Islet precursor cell (in vitro differentiated cells): ENCODE measurements around the gene WNT16.
"Not testable (repeated sequence)": the region's sequence is repeated elsewhere in the genome, so short reads cannot be mapped to it uniquely, and the experiment has no call there.

Experiments
- DNase-seq: peaks from one replicate; pipeline ENCODE4 v3.0.0-alpha.2; 2018

The WNT16 gene, protein sequence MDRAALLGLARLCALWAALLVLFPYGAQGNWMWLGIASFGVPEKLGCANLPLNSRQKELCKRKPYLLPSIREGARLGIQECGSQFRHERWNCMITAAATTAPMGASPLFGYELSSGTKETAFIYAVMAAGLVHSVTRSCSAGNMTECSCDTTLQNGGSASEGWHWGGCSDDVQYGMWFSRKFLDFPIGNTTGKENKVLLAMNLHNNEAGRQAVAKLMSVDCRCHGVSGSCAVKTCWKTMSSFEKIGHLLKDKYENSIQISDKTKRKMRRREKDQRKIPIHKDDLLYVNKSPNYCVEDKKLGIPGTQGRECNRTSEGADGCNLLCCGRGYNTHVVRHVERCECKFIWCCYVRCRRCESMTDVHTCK

DNA sequence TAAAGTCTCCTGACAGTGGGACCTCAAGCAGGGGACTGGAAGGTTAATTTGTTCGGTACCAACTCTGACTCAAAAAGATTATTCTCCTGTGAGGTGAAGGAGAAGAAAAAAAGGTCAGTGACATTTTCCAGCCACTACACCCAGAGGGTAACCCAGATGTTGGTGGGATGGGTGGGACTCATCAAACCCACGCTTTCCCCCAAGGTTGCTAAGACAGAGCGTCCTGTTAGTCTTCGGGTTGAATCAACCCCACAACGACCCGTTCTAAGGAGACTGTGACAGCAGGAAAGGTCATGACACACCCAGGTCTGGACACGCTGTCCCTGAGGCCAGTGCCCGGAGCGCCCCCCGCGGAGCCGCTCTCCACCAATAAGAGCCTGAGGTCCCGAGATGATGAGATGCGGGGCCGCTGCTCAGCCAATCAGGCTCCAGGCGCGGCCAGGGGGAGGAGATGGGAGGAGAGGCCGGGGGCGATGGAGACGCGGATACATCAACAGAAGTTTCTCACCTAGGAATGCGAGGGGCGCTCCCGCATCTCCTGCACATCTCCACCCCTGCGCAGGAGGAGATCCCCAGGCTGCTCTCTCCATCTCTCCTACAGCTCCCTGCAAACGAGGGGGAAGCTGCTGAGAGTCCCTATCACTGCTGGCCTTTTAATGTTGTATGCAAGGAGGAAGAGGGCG is at the start of gene WNT16:
WNT16 (plus strand) TSS at position 493 of the 683 bp plus-strand sequence. CDS start 293 bp downstream, outside the sequence.
- peak; percentile 75 for DNase-seq

DNA sequence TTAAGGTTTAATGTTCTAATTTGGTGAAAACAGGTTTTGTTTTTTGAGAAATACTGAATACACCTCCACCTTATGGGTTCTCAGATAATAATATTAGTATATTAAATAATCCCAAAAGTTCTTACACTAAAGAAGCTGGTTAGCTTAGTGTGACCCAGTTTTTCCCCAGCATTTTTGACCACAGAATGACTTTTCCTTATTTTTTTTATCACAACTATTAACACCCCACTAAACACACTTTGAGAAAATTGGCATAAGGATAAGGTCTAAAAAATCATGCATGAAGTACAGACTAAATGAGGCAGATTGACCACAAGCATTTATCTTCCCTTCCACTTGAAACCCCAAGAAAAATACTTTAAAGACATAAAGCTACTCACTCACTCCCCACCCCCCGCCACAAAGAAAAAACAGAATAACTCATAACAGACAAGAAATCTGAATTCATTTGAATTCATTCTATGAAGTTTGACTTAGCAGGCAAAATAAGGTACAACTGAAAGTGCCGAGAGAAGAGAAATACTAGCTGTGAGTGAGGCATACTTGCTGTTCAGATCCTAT is 49.7 kb upstream of the WNT16 start:
- no peak for DNase-seq

DNA sequence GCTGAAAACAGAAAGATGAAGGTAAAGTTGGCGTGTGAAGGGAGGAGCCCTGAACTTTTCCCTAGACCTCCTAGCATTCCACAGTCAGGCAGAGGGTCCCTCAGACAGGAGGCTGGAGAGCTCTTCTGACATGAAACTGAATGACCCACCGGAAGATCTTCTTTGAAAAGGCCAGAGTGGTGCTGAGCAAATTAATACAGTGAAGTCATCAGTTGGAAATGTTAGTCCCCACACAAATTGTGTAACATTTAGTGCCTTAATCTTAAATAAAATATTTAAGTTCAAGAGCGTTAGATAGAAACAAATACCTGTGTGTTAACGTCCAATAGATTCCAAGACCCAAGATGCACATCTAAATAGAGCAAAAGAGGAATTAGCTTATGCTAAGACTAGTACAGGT is 49.0 kb upstream of the WNT16 start:
- DNase-seq = no peak

DNA sequence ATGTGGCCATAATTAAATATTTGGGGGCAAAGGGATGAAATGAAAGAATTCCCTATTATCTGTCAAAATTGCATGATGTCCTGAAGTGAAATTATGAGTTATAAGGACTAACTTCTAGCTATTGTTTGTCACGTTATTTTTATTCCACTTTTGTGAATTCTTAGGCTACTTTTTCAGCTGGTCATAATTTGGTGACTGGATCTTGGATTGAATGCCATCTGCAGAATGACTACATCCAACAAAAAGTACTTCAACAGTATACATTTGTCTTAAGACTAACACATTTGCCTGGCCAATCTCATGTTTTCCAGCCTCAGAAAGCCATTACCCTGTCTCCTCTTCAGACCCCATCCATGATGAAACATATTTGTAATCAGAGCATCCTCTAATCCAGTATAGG is 48.1 kb upstream of the WNT16 start:
- no peak for DNase-seq

DNA sequence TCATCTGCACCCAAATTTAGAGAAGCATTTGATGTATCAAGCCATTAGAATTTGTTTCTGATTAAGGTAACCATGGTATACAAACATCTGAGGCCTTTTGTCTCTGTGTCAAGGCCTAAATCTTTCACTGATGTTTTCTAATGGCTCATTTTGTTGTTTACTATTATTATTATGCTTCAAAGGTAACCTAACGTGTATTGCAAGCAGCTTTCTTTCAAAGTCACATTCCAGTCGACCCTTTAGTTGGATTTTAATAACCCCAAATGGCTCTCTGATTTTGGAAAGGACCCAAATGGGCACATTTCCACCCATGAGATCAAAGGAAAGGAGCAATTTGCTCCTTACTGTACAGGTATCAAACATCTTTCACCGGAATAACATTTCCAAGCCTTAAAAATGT is 46.7 kb upstream of the WNT16 start:
- DNase-seq = no peak

DNA sequence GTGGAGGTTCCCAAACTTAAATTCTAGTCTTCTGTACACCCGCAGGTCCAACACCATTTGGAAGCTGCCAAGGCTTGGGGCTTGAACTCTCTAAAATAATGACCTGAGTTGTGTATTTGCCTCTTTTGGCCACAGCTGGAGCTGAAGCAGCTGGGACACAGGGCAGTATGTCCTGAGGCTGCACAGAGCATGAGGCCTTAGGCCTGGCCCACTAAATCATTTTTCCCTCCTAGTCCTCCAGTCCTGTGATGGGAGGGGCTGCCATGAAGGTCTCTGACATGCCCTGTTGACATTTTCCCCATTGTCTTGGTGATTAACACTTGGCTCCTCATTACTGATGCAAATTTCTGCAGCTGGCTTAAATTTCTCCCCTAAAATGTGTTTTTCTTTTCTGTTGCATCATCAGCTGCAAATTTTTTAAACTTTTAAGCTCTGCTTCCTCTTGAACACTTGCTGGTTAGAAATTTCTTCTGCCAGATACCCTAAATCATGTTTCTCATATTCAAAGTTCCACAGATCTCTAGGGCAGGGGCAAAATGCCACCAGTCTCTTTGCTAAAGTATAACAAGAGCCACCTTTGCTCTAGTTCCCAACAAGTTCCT is 43.6 kb upstream of the WNT16 start:
- no peak for DNase-seq

DNA sequence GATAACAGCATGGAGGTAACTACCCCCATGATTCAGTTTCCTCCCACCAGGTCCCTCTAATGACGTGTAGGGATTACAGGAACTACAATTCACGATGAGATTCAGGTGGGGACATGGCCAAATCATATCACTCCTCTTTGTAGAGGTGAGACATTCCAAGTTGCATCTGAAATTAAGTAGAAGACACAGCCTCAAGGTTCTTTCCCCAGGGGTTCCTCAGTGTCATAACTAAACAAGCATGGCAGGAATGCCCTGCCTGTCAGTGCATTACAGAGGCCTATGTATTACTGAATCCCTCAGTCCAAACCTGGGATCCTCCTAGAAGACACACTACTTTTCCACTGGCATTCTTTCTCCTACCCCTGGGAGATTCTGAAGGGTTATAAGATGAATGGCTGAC is 42.6 kb upstream of the WNT16 start:
- DNase-seq = no peak

DNA sequence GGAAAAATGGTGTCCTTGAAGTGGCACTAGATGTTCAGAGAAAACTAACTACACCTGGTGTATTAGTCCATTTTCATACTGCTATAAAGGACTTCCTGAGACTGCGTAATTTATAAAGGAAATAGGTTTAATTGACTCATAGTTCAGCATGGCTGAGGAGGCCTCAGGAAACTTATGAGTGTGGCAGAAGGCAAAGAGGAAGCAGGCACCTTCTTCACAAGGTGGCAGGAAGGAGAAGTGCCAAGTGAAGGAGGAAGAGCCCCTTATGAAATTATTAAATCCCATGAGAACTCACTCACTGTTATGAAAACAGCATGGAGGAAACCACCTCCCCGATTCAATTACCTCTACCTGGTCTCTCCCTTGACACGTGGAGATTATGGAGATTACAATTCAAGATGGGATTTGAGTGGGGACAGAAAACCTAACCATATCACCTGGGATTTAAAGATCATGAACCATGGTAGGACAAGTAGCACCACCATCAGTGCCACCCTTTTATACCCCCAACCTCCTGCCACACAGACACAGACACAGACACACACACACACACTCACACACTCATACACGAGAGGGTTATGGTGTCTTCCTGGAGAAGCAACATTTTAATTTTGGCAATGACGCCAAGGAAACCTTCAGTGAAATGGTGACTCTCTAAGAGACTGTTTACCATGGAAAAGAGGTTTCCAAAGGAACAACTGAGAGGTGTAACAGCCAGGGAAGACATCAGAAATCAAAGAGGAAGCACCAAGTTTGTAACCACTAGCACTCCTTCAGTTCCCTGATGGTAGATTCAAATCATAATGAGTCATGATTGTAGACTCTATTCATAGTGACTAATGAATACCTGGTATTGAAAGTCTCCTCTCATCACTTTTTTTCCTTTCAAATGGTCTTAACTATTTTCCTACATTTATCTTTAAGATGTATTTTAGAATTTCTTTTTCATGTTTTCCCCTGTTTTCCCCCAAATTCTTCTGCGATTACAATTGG is 41.8 kb upstream of the WNT16 start:
- DNase-seq = no peak

DNA sequence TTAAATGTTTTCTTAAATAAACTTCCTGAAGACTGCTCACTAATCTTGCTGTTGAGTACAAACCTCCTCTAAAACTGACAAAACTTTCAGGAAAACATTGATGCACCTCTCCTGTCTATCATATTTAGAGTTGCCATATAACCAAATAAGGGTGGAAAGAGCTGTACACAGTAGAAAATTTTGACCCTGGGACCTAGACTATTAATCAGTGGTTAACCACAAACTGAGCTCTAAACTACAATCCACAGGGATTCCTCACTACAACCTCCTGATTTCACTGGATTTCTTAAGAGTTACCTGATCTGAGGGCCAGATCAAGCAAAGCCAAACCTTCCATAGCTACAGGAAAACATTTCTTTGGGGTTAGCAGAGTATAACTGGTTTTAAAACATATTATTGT is 39.9 kb upstream of the WNT16 start:
- DNase-seq = no peak

DNA sequence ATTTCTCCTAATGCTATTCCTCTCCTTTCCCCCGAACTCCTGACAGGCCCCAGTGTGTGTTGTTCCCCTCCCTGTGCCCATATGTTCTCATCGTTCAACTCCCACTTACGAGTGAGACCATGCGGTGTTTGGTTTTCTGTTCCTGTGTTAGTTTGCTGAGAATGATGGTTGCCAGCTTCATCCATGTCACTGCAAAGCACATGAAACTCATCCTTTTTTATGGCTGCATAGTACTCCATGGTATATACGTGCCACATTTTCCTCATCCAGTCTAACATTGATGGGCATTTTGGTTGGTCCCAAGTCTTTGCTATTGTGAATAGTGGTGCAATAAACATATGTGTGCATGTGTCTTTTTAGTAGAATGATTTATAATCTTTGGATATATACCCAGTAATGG is 38.9 kb upstream of the WNT16 start:
- not testable (repeated sequence) for DNase-seq

DNA sequence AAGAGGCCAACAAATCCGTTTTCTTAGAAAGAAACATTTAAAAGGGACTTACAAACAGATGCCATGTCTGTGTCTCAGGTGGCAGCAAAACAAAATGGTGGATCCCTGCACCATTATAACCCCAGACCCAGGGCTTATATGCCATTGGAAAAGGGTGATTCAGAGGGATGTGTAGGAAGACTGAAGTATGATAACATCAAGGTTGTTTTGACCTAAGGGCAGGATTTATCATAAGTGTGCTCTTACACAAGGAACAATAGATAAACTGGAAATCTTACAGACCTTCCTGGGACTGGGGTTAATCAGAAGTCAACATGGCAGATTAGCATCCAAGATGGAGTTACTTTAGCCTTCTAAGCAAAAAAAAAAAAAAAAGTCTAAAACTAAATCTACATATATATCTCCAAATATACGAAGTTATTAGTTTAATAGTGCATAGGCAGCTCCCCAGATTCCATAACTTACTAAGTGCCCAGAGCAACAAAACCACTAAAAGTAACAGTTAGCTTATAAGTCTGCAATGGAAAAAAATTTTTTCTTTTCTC is 34.3 kb upstream of the WNT16 start:
- DNase-seq = no peak

DNA sequence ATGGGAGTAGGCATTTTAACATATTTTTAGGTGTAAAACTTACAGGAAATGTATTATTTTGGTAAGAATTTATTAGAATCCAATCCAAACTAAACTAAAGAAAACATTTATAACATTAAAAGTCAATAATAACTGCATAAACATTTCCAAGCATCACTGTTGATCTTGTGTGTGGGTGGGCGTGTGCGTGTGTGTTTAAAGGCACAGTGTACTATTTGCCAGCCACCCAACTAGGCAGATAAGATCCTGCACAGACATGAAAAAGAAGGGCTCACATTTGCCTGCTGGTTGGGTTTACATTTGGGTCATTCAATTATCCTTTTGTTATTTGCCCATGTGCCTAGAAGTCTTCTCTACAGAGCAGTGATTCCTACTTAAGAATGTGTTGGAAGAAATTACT is 31.0 kb upstream of the WNT16 start:
- DNase-seq = no peak

DNA sequence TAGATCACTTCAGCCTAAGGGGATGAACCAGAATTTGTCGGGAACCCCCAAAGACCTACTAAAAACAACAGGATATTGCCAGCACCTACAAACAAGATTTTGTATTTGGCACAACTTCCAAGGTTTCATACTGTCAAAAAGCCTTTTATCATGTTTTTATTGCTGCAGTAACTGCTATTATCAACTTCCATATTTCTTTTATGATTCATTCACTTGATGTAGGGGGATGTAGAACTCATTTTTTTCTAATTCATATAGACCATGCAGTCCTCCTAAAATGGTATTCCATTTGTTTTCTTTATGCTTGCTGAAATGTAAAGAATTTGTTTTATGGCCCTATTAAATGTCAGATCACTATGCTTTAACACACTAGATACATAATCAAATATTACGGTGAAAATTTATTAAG is 30.0 kb upstream of the WNT16 start:
- DNase-seq = no peak

DNA sequence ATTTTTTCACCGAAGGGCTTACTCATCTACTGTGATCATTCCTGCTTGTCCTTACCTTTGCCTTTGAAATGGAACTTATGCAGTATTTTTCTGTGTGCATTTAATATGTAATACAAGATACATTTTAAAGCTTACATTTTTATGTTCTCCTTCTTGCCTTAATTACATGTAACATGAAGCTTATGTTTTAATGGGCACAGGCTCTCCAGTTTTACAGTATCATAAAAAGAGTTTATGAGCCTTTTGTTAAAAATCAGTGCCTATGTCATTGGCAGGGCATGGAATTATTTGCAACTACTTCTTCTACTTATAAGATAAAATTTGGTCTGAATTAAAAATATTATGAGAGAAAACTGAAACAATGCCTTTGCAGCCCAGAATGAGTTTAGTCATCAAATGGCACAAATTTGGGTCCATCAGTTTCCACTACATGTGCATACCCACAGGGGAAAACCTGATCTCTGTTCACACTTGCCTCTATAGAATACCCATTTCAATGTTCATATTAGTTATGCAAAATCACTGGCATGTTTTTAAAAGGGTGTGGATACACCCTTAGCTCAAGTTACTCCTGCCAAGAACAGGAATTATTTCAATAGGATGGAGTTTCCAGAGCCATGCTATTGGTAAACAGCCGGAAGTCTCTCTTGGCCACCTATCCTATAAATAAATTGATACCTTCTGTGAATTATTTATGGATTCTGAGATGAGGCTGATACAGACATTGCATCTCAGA is 27.9 kb upstream of the WNT16 start:
- no peak for DNase-seq

DNA sequence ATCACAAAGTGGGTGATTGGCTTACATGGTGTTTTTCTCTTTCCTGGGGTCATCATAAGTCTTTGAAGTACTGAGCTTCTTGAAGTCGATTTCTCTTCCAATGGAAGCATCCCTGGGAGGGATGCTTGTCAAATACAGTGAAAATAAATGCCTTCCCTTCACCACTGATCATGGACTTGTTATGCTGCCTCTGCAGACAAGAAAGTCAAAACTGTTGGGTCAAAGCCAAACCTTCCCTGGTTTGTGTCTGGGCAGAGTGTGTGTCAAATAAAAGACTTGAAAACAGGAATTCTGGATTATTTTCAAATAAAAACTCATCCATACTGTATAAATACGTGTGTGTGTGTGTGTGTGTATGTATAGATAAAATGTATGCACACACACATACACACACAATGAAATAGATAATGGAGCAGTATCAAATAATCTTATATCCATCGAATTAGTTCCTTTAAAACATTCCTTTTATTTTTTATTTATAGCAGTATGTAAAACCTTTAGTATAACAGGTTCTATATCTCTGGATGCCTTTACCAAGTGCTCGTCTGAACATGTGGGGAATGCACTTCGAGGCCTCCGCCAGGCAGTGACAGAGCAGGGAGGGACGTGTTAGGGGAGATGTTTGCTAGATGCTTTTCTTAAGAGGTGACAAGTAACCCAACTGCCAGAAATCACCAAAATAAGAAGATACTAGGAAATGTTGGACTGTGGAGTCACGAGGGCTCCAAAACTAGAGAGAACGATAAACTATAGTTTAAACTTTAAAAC is 27.2 kb upstream of the WNT16 start:
- no peak for DNase-seq

DNA sequence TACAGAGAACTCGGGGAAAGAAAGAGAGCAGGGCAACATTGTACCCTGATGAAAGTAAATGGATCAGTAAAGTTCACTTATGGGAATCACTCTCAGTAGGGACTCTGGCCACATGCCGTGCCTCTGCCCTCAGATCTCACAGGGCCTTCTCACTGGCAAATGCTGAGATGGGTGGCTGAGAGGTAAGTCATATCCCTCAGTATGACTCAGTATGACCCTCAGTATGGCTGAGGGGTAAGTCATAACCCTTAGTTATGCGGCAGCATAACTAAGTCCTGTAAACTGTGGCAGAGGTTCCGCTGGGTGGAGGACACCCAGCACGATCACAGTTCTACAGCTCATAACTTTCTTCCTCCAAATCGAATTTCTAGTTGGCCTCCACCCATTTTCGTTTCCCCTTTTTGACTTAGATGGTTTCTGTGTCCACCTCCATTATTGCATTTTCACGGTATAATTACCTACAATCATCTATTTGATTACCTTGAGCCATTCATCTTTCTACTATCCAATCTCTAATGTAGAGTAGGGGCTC is 26.5 kb upstream of the WNT16 start:
- no peak for DNase-seq

DNA sequence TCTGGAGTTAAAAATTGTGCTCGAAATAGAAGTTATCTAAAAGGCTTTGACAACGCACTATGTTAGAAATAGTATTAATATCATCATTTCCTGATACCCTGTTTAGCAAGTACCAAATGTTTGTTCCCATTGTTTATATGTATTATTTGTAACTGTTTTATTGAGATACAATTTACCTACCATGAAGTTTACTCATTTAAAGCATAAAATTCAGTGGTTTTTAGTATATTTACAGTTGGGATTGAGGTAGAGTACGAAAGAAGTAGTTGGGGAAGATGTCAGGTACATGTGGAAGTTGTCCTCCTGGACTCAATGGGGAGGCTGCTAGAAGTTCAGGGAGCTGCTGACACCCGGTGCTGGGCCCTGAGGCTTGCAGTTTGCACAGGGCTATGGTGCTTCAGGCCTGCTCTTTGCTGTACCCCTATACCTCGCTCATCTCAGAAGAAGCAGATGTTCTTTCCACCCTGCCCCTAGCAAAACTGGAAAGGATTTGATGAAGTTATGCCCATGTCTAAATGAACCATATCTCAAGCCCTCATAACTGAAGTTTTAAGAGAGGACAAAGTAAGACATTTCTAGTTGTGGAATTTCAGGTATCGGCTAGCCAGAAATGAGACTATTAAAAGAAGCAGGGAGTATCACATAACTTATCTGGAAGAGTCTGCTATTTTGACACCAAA is 25.2 kb upstream of the WNT16 start:
- no peak for DNase-seq

DNA sequence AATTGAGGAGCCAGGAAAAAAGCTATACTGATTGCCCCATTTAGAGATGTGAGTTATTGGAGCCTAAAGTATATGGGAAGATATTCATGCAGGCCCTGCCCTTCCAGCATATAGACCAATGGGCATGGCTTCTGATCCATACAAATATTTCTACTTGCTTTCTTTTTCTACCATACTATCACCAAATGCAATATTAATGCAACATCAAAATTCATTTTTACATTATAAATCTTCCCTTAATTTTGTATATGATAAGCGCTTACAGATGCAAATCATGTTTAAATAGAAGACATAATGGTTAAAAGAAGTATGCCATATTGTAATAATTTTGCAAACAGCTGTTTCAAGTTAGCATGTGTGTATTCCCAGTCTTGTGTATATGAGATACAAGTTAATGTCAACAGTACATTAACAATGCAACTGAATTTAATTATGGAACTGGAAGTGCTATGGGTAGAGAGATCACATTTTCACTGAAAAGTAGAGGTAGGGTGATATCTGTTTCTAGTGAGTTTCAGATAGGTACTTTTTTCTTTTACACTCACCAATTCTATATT is 24.6 kb upstream of the WNT16 start:
- DNase-seq = no peak

DNA sequence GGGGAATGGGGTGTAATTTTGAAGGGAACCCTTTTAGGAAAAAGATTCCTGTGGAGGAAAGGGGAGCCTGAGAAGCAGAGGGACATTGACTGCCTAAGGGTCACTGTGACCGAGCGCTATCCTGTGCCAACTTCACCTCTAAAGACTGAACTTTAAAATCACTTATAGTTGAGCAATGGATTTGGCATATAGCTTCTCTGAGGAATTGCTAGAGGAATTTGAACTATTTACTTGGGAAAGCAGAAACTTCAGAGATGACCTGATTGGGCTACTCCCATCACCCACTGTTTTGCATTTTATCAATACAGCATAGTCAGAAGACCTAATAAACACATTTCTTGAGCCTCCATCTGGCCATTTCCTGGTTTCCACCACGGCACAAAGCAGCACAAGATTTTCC is 23.7 kb upstream of the WNT16 start:
- no peak for DNase-seq

DNA sequence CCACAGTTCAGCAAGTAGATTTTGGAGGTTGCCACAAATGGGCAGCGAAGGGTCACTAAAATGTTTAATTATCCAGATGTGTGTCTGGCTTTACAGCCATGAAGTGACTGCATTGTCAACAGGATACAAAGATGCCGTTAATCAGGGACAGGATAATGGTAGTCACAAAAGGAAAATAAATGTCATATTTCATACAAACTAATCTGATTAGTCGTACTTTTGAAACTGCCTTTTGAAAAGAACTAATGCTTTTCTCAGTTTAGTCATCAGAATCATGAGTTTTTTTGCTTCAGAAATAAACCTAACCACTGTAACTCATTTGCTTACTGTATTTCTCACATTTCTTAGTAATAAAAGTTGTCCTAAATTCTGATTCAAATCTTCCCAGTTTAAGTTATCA is 22.2 kb upstream of the WNT16 start:
- no peak for DNase-seq
